Effector CD8-positive, alpha-beta T cell (primary cell): ENCODE data around the gene ITGA11.

Experiments used
- DNase-seq: peaks from one replicate; lab custom pipeline; 2025; lab: John Stamatoyannopoulos, UW

The ITGA11 gene

GRCh38 chr15:68447976-68448755 lies 16.2 kb upstream of the ITGA11 start:
- no peak for DNase-seq

- no peak for DNase-seq
Observed at GRCh38 chr15:68447209-68447608, 15.2 kb upstream of the ITGA11 start.

- DNase-seq: no peak
Observed at GRCh38 chr15:68445351-68445750, 13.4 kb upstream of the ITGA11 start.

GRCh38 chr15:68444336-68444735 lies 12.4 kb upstream of the ITGA11 start:
- no peak for DNase-seq

GRCh38 chr15:68442903-68443302 lies 10.9 kb upstream of the ITGA11 start:
- DNase-seq: no peak

- DNase-seq: no peak
Observed at GRCh38 chr15:68442041-68442440, 10.1 kb upstream of the ITGA11 start.

- DNase-seq: no peak
Observed at GRCh38 chr15:68441045-68441743, 9.2 kb upstream of the ITGA11 start.

GRCh38 chr15:68440136-68440535 lies 8.2 kb upstream of the ITGA11 start:
- DNase-seq: no peak

GRCh38 chr15:68439506-68439905 lies 7.5 kb upstream of the ITGA11 start:
- DNase-seq: no peak

GRCh38 chr15:68436680-68437079 lies 4.7 kb upstream of the ITGA11 start:
- no peak for DNase-seq

GRCh38 chr15:68435966-68436365 lies 4.0 kb upstream of the ITGA11 start:
- DNase-seq: no peak

GRCh38 chr15:68434021-68434420 lies 2.1 kb upstream of the ITGA11 start:
- no peak for DNase-seq

- no peak for DNase-seq
Observed at GRCh38 chr15:68433551-68433950, 1.6 kb upstream of the ITGA11 start.

- no peak for DNase-seq
Observed at GRCh38 chr15:68432441-68433064, 590 bp upstream of the ITGA11 start.

- DNase-seq: no peak
Observed at GRCh38 chr15:68431037-68431791, 749 bp downstream of the ITGA11 start.

GRCh38 chr15:68430471-68431036 lies 1.4 kb downstream of the ITGA11 start:
- no peak for DNase-seq

GRCh38 chr15:68429691-68430470 lies 2.1 kb downstream of the ITGA11 start:
- DNase-seq: no peak

GRCh38 chr15:68428431-68428940 lies 3.5 kb downstream of the ITGA11 start:
- DNase-seq: no peak

GRCh38 chr15:68427963-68428362 lies 4.0 kb downstream of the ITGA11 start:
- DNase-seq: no peak

GRCh38 chr15:68427366-68427765 lies 4.6 kb downstream of the ITGA11 start:
- DNase-seq: no peak

- no peak for DNase-seq
Observed at GRCh38 chr15:68426116-68426515, 5.8 kb downstream of the ITGA11 start.
